HG03060 (cell line): ENCODE data around the gene WWP2.
"Not testable (repeated sequence)": the region's sequence is repeated elsewhere in the genome, so short reads cannot be mapped to it uniquely, and the experiment has no call there.

Source experiments
- ATAC-seq: cut with Tn5 transposase; IDR thresholded peaks from one replicate; pipeline ENCODE4 v1.9.1; 2021; ENCODE audit warnings: low read depth, moderate number of reproducible peaks; ENCODE audit not compliant: unreplicated experiment

WWP2 gene

DNA sequence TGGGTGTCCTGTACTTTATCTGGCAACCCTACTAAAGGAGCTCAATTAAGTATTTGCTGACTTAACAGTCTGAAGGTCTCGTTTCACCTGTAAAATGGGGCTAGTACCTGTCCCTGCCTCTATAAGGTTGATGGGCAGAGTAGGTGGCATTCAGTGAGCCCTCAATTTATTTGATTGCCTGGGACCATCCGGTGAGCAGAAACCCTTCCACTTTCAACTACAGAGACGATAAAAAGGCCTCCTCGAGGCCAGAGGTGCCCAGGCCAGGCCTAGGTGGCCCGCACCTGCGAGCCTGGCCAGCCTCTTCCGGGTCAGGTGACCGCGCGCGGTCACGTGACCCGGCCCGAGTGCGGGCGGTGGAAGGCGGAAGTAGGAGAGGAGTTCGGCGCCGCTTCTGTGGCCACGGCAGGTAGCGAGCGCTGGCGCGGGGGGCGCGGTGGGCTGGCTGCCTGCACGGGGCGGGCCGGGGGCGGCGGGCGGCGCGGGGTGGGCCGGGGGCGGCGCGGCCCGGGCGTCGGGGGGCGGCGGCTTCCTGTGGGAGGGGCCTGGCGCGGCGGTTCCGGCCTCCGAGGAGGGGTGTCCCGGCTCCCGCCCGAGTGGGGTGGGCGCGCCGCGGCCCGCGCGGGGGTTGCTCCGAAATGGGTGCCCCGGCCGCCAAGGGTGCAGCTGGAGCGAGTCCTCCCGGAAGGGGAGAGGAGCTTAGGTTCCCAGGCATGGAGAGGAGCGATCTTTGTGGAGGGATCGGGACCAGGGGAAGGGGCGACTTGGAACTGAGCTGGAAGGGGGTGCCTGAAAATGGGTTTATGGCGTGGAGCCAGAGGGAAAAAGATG is at the start of gene WWP2:
Gene WWP2 (plus strand): TSS at position 350 of the 831 bp plus-strand sequence. CDS start 24,679 bp downstream, outside the sequence.
- ATAC-seq, result no peak

DNA sequence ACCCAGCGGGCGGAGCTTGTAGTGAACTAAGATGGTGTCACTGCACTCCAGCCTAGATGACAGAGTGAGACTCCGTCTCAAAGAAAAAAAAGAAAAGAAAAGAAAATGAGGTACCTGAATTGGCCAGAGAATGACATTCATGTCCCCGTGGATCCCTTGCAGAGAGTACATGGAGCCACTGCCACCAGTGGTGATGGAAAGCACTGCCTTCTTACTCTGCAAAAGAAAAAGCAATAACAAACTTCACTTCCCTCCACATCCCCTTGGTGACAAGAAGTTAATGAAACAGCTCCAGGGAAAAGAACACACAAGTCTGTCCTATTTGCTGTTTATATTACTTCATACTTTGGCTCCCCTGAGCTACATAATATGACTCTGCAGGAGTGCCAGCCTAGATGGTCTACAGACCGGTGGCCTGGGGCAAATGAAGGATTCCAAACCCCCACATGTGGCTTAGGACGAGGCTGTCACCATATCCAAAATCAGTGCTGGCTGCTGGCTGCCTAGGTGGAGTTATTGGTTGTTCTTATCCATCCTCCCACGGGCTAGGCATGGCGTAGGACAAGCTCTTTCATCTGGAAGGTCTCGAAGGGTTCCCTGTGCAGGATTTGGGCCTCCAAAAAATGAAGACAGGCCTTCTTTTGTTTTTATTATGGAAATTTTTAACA is 49.1 kb upstream of the WWP2 start:
- ATAC-seq, result no peak

DNA sequence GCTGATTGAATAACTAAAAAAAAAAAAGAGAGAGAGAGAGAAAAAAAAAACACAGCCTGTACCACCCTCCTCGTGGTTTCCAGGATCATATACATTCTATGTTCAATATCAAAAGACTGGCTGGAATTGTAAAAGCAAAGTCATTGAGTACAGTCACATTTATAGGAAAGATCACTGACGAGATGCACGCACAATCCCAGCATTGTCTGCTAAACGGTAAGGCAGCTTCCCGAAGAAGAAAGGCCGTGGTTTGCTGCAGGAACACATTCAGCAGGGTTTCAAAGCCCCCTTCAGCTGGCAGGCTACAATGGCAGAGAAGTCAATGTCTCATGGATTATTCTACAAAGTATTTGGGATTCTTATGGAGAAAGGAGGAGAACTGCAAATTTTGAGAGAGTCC is 45.1 kb upstream of the WWP2 start:
- no peak for ATAC-seq

DNA sequence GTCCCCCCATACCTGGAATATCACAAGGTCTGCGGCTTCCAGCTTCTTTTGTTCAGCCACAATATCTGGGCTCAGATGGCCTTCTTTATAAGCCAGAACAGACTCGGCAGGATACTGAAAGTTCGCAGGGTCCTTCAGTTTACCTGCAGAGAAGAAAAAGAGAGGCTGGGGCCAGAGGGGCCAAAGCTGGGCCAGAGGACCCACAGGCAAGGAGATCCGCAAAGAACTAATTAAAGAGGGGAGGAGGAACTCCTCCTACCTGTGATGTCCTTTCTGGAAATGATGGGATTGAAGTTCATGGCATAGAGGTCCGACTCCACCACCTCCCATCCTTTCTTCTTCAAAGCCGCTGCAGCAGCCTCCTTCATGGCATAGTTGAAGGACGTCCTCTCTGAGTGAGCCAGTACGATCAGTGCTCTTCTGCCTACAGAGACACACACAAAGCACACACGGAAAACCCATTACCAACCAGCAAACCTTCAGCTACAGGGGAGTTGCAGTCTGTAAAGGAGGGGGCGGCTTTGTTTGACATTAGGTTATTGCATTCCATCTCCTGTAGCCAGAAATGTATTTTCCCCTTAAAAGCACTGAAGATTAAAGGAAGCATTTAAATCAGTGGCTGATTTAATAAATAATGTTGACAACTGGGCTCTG is 43.9 kb upstream of the WWP2 start:
- no peak for ATAC-seq

DNA sequence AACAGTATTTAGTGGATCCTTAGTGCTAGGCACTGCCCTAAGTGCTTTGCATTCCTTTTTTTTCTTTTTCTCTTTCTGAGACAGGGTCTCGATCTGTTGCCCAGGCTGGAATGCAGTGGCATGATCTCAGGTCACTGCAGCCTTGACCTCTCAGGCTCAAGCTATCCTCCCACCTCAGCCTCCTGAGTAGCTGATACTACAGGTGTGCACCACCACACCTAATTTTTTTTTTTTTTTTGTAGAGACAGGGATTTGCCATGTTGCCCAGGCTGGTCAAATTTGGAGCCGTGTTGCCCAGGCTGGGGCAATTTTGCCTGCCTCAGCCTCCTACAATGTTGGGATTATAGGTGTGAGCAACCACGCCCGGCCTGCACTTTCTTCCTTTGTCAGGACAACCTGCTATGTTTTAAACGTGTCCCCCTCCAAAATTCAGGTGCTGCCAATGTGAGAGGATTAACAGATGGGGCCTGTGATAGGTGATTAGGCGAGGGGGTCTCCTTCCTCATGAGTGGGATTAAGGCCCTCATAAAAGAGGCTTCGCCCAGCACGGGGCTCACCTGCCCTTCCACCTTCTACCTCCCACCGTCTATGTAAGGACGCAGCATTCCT is 41.2 kb upstream of the WWP2 start:
- ATAC-seq, result no peak

DNA sequence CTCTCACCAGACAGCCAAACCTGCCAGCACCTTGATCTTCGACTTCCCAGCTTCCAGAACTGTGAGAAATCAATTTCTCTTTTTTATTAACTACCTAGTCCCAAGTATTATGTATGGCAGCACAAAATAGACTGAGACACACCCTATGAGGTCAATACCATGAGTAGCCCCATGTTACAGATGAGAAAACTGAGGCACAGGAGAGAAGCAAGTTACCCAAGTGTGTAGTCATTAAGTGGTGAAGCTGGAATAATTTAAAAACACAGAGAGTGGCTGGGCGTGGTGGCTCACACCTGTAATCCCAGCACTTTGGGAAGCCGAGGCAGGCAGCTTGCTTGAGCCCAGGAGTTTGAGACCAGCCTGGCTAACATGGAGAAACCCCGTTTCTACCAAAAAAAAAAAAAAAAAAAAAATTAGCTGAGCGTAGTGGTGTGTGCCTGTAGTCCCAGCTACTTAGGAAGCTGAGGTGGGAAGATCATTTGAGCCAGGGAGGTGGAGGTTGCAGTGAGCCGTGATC is 40.6 kb upstream of the WWP2 start:
- ATAC-seq, result no peak

DNA sequence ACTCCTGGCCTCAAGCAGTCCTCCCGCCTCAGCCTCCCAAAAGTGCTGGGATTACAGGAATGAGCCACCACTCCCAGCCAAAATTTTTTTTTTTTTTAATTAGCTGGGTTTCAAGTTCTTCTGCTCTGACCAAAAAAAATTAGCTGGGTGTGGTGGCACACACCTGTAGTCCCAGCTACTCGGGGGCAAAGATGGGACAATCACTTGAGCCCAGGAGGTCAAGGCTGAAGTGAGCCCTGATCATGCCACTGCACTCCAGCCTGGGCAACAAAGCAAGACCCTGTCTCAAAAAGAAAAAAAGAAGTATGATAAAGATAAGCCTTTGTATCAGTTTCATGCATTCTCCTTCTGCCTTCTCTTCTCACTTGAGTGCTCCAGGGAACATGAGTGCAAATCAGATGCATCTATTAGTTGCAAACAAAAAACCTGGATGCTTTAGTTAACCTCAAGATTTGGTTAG is 37.7 kb upstream of the WWP2 start:
- no peak for ATAC-seq

DNA sequence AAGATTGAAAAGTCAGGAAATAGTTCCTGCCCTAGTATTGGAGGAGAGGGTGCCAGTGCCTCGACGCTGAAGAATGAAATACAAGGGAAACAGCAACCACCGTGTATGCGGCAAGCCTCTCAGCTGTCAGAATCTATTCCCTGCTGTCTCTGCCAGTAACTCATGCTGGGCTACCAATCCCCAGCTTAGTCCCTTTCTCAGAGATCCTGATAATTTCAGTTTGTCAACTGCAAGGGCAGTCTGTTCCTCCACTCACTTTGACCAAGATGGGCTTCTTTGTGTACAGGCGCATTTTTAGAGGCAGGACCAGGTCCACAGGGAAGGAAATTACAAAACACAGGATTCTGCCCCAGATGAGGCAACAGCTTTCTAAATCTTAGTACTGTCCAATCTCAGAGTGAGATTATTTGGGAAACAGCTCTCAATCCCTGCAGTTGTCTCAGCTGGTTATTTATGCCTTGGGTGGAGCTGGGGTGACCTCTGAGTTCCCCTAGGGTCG is 37.1 kb upstream of the WWP2 start:
- no peak for ATAC-seq

DNA sequence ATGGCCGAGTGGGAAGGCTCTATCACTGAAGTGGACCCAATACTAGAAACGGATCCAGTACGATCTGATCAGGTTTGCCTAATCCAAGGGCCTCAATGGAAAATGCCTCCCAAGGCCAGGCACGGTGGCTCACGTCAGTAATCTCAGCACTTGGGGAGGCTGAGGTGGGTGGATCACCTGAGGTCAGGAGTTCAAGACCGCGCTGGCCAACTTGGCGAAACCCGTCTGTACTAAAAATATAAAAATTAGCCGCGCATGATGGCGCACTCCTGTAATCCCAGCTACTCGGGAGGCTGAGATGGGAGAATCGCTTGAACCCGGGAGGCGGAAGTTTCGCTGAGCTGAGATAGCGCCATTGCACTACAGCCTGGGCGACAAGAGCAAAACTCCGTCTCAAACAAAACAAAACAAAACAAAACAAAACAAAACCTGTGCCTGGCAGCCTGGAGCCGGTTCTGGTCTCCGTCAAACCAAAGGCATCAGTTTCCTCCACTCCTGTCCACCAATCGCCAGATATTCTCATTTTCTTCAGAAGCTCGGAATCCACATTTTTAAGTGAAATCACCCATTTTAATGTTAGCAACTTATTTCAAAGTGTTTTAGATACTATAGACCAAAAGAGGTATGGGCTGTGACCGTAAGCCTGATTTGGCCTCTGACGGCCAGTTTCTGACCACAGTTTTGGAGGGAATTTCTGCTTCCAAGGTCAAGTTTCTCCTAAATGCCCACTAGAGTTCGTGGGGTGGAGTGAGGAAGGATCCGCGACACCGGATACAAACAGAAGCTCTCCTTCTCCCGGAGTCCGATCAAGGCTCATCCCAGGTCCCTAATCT is 36.4 kb upstream of the WWP2 start:
- no peak for ATAC-seq

DNA sequence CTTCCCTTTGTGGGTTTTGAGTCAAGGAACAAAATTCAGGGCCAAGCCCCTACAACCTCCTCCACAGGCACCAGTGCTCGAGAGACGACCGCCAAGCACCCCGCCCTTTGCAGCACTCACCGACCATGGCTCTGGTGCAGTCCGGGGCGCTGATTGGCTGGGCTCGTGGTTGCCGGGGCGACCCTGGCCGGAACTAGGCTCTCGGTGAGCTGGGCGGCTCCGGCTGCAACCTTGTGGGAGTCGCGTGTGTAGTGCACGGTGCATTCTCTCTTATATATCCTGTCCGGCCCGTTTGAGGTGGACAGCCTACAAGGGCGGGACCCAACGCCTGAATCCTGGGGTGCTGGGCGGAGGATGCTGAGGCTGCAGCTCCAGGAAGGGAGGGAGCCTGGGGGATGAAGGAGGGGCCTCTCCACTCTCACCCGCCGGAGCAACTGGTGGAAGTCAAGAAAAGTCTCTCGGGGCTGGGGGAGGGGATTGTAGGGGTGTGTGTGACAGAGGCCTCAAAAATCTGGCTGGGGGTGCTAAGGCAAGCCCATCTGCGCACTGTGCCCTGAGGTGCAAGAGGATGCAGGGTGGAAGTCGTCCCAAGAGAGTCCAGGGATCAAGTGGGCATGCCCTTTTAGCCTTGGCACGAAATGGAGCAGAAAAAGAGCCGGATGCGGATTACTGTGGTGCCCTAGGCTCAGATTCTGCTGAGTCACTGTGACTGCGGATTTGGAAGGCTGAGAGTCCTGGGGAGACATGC is 35.6 kb upstream of the WWP2 start, which contains the start of gene NQO1:
Gene NQO1 (minus strand): TSS at position 248 of the 748 bp plus-strand sequence. CDS start 121 bp downstream, at position 127.
- ATAC-seq, result no peak

DNA sequence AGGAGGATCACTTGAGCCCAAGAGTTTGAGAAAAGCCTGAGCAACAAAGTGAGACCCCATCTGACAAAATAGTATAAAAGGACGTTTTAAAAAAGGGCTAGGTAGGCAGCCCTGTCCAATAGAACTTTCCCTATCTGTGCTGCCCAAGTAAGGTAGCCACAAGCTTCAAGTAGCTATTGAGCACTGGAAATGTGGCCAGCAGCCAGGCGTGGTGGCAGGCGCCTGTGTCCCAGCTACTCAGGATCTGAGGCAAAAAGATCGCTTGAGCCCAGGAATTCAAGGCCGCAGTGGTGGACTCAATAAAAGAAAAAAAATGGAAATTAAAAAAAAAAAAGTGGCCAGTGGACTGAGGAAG is 34.2 kb upstream of the WWP2 start:
- no peak for ATAC-seq

DNA sequence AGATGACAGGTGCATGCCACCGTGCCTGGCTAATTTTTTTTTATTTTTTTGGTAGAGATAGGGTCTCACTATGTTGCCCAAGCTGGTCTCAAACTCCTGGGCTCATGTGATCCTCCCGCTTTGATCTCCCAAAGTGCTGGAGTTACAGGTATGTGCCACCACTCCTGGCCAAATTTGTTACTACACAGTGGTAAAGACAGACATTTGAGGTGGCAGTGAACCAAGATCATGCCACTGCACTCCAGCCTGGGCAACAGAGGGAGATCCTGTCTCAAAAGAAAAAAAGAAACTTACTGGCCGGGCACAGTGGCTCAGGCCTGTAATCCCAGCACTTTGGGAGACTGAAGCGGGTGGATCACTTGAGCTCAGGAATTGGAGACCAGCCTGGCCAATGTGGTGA is 33.1 kb upstream of the WWP2 start:
- ATAC-seq, result not testable (repeated sequence)

DNA sequence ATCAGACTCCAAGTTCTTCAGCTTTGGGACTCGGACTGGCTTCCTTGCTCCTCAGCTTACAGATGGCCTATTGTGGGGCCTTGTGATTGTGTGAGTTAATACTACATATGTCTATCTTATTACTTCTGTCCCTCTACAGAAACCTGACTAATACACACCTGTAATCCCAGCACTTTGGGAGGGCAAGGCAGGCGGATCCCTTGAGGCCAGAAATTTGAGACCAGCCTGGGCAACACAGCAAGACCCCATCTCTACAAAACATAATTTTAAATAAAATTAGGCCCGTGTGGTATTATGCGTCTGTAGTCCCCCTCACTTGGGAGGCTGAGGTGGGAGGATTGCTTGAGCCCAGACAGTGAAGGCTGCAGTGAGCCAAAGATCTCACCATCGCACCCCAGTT is 30.9 kb upstream of the WWP2 start:
- ATAC-seq, result not testable (repeated sequence)

DNA sequence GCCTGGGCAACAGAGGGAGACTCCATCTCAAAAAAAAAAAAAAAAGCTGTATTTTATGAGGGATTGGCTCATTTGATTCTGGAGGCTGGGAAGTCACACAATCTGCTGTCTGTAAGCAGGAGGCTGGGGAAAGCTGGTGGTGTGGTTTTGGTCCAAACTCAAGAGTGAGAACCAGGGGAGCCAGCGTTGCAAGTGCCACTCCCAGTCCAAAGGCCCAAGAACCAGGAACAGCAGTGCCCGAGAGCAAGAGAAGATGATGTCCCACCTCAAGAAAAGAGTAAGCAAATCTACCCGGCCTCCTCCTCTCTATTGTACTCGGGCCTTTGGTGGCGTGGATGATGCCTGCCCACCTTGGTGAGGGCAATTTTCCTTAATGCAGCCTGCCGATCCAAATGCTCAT is 30.0 kb upstream of the WWP2 start:
- no peak for ATAC-seq

DNA sequence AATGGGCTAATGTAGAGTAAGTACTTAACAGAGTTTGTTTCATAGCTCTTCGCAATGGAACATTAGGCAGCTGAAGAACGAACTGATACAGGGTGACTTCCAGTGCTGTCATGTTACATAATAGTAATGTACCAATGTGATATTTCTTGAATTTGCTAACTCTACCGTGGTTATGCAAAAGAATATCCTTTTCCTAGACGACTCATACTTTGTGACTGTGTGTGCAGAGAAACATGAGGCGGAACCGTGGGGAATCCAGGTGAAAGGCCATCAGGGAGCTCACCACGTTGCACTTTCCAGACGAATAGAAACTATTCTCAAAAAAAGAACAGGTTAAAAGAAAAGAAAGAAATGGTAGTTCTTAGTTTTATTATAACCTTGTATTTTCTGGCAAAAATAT is 20.6 kb upstream of the WWP2 start:
- no peak for ATAC-seq

DNA sequence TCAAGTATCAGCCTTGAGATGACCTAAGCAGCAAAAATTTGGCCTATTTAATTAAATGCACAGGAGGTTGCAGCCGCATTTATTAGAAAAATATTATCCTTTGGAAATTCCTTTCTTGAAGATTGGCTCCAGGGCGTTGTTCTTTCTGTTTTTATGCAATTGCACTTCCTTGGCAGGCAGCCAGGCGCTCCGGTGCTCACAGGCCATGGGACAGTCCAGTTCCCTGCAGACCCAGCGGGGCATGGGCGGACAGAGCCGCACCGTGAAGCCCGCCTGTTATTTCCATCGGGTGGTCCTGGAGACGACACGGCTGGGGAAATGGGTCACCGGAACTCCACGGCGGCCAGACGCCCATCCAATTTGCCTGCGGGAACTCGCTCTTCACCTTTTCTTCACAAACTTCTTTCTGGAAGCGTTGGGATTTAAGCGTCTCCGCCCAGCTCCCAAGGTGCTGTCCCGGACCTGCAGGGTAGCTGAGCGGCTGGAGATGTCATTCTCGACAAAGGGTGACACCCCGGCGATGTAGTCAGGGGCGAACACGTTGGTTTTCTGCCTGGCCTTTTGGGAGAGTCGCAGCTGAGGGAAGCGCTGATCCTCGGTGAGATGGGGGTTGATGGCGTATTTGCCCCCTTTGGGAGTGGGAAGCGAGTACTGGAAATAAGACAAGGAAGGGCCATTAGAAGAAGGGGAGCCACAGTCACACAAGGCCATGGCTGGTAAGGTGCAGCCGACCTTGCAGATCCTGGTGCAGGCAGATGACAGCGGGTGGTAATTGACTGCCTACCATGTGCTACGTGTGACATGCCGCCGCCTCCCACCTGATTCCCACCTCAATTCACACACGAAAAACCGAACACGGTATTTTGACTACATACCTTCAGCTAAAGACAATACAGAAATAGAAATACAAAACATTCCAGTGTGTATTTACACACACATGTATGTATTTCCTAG is 19.9 kb upstream of the WWP2 start:
- ATAC-seq, result no peak

DNA sequence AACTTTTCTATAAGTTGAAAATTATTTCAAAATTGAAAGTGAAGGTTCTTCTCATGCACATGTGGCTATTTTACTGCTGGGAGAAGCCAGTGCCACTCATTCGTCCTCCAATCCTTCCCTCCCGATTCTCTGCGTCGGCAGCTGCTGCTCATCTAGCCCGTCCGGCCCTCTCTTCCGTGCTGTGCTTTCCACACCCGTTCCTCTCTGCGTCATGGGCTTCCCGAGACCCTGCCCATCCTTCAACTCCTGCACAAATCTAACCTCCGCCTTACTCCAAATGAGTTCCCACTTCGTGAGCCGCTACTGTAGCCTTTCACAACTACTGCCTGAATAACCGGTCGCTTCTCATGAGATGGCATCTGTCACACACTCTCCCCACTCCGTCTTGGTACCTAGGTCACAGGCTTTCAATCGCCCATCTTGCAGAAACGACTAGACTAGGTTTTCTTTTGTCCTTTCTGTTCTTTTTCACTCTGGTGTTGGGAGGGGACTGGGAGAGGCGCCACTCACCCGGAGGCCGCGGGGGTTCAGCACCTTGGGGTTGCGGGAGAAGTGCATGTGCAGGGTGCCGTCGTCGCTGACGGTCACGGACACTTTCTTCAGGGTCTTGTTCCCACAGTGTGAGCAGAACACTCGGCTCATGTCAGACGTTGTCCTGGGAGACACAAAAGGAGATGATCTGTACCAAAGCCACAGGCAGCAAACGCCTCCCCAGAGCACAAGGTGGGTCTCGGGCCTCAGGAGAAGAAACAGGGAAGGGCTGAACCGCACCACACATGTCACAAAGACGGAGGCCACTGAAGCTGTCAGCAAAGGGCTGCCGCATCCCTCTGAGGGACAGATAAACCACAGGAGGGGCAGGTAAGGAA is 17.5 kb upstream of the WWP2 start:
- no peak for ATAC-seq
